Stimulated activated CD4-positive, alpha-beta T cell treated with anti-CD3 and anti-CD28 coated beads, Interleukin-4, amount 100 ng/mL, for 48 hours (primary cell): ENCODE data around the gene GRK5.
A peak's percentile ranks its signal among the peaks of the same experiment; 100 is the strongest.

Experiments
- DNase-seq, 2 donors: peaks; one replicate each; pipeline ENCODE4 v3.0.0-alpha.2; 2020; ENCODE audit warnings: low read depth in 2 of 2

GRK5 gene

DNA sequence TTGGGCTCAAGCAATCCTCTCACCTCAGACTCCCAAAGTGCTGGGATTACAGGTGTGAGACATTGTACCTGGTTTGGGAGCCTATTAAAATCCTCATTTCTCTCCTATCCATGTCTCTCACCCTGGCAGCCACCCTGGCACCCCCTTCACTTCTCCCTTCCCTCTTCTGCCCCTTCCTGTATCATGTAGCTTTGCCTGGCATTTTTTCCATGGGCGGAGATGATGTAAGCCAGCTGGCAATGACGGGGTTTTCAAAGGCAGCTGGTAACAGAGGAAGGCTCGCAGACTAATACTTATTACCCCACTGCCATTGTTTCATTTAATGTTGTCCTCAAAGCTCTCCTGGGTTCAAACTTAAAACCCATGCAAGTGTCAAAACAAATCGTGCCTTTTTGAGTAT, 273.3 kb downstream of the GRK5 start:
- DNase-seq: no peak

DNA sequence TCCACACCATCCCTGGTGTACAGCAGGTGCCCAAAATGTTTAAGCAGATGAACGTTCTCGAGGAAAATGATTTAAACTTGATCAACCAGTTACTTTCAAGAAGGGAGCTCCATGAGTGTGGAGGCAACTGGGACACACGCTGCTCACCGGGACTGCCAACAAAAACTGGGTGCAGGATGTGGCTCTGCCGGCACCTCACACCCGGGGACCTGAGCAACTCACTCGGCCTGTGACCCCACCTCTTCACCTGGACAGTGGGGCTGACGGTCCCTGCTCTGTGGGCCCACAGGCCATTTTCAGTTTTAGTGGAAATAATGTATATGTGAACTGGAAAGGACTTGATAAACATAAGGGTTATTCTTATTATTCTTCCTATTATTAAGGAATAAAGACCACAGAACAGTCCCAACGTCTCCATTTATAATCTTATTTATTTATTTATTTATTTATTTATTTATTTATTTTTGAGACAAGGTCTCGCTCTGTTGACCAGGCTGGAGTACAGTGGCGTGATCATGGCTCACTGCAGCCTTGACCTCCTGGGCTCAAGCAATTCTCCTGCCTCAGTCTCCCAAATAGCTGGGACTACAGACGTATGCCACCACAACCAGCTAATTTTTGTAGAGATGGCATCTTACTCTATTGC, 274.5 kb downstream of the GRK5 start:
- no peak for DNase-seq

DNA sequence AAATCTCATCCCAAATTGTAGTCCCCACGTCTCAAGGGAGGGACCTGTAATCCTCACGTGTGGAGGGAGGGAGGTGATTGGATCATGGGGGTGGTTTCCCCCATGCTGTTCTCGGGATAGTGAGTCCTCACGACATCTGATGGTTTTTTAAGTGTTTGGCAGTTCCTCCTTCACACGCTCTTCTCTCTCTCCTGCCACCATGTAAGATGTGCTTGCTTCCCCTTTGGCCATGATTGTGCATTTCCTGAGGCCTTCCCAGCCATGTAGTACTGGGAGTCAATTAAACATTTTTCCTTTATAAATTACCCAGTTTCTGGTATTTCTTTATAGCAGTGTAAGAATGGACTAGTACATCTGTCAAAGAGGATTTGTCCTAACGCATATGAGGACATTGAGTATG, 275.6 kb downstream of the GRK5 start:
- DNase-seq: no peak

DNA sequence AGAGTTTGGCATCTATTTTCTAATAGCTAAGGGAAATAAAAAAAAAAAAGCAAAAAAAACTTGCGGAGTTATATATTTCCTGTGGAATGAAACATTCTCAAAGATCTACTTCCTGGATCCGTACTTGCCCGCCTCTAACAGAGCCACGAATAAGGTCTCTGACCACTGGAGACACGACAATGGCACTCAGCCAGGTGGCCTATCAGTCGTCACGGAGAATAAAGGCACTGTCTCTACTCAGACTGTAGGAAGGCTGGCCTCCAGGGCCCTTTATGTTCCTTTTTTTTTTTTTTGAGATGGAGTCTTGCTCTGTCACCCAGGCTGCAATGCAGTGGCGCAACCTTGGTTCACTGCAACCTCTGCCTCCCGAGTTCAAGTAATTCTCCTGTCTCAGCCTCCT, 276.5 kb downstream of the GRK5 start:
- no peak for DNase-seq

DNA sequence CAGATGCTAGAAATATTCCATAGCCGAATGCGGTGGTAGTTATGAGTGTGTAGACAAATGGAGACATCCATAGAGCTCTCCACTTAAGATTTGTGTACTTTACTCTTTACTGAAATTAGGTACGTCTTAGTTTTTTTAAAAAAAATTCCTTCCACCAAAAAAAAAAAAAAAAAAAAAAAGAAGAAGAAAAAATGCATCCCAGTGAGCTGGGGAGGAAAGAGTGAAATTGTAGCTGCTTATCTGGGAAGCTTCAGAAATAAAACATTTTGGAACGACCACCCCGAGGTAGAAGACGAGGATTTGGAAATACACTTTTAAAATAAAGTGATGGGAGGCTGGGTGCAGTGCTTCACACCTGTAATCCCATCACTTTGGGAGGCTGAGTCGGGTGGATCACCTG, 281.3 kb downstream of the GRK5 start:
- DNase-seq: no peak

DNA sequence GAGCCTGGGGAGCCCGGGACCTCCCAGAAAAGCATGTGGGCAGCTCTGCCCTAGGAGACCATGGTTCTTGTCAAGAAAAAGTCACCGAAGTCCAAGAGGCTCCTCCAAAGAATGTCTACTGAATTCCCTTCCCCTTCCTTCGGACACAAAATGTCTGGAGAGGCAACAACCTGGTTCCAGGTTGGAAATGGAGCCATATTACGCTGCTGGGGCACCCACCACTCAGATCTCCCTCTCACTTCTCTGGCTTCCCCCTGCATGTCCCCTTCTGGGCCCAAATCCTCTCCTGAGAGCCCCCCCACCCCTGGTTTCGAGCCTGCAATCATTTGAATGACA, 282.6 kb downstream of the GRK5 start:
- DNase-seq: no peak

DNA sequence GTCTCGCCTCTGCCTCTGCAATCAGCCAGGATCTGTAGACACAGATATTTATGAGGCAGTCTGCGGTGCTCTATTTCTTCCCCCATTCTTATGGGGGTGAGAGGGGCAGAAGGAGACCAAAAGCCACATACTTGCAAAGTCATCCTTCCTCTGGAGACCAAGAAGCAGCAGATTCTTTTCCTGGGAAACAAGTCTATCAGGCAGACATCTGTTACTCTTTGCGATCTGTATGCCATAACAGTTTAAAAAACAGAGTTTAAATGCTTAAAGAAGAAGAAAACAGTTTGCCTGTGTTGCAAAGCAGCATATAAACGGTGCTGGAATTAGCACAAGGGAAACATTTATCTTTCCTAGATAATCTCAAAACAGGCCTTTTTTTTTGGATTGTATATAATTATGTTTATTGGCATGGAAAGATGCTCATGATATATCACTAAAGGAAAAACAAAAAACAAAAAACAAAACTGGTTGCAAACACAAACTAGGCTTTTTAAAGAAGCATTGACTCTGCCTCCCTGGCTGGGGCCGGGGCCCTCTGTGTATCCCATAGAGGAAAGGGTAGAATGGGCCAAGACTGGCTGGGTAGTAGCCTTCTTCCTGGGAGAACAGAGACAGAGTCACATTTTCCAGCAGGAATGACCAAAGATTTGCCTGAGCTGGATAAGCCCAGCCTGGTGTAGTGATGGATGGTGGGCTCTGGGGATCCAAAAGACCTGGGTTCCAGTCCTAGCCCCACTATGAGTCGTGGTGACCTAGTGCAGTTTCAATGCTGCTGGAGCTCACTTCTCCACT, 284.8 kb downstream of the GRK5 start:
- no peak for DNase-seq

DNA sequence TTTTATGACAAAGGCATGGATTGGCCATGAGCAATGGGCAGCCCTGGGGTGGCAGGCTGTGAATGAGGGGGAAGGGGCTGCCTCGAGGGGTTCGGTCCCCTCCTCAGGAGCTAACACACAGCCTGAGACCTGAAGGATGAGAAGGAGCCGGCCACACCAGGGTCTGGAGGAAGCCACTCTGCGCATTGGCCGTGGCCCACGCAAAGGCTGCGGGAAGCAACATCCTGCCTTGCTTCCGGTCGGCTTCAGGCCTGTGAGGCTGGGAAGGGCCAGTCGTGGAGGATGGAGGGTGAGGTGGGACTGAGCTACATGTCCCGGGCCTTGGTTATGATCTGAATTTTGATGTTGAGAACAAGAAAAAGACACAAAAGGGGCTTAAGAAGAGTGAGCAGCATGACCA, 285.8 kb downstream of the GRK5 start:
- DNase-seq: no peak

DNA sequence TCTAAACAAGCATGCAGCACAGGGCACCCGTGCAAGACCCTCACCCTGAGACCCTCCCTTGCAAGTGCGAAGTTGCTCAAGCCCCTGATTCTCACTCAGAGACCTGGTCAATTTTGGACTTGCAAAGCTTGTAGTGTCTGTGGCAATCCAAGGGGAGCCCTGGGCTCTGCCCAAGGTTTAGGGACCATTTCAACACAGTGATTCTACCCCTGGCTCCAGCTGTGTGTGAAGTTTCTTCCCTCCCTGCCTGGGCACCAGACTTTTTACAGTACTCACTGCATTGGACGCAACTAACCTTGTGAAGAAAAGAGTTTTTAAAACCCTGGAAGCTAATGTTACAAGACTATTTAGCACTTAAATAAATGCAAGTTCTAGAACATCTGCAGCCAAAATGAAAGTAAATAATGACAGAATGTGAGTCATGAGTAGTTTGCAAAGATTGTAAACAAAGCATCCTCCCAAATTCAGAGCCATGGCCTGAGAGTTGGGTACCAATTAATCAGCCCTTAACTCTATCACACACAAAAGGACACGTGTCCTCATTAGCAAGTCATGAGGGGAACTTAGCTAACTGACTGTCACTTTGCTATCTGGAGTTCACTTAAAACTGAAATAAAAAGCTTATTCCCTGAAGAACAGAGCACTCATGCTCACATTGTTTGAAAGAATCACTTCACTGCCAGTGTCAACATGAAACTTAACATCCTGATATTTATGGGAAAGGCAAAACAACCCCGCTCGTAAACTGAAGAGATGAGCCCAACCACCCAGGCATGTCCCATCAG, 287.1 kb downstream of the GRK5 start:
- DNase-seq: no peak

DNA sequence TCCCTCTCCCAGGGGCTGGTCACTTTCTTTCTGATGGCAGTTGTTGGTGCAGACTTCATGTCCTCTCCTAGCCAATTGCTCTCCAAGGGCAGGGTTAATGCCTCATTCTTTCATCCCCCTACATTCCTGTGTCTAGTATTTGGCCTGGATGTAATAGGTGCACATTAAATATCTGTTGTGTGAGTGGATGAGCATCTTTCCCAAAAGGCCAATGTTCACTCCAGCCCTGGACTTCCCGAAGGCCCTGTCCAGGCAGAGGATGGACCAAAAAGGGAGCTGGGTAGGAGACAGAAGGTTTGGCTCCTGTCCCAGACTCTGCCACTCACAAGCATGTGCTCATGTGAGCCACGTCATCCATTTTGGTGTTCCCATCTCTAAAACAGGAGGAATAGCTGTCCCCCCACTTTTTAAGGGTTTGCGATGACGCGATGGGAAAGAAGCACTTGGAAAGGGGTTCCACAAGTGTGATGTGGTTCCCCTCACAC, 287.7 kb downstream of the GRK5 start:
- DNase-seq: no peak

DNA sequence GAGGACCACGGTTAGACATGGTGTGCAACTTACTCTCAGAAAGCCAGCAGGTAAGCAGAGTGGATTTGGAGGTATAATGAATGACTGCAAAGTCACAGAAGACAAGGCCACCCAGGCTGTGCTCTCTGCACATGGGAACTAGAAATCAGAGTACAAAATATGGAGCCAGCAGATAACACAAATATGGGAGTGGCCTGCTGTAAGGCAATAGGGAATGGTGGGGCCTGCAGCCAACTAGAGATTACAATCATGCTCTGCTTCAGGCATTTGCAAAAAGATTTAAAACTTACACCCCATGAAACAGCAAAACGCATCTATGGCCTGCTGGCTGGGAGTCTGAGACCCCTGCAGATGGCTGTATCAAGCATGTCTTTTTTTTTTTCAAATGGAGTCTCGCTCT, 288.2 kb downstream of the GRK5 start:
- no peak for DNase-seq

DNA sequence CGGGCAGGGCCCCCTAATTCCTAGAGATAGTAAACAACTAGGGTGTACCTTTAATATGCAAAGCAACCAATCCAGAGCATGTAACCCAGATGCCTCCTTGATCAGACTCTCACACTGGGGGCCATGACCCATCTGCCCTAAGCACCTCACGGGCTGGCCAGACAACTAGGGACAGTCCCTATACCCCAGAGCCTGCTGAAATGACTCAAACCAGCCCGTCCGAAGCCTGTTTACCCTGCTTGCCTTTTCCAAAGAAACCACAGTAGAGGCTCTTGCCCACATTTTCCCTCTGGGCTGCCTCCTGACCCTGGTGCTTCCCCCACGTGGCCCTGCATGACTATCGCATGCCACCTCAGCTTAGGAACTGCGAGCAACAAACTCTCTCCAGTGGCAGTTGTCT, 288.9 kb downstream of the GRK5 start:
- DNase-seq: peak; percentile 49 to 70

DNA sequence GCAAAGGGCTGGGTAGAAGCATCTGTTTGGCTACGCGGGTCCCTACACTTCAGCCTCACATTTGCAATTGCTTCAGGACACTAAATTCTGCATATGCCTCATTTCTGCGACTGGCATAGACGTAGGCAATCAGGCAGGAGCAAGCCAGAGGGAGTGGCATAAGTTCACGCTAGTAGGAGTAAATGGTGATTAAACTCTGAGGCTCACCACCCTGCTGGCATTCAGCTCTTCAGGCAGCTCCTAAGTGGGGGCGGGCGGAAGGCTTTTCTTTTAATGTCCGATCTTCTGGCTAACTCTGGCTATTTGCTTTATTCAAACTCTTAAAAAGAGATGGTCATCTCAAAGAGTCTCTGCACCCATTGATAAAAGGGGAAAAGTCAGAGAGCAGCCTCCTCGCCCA, 289.9 kb downstream of the GRK5 start:
- DNase-seq: no peak

DNA sequence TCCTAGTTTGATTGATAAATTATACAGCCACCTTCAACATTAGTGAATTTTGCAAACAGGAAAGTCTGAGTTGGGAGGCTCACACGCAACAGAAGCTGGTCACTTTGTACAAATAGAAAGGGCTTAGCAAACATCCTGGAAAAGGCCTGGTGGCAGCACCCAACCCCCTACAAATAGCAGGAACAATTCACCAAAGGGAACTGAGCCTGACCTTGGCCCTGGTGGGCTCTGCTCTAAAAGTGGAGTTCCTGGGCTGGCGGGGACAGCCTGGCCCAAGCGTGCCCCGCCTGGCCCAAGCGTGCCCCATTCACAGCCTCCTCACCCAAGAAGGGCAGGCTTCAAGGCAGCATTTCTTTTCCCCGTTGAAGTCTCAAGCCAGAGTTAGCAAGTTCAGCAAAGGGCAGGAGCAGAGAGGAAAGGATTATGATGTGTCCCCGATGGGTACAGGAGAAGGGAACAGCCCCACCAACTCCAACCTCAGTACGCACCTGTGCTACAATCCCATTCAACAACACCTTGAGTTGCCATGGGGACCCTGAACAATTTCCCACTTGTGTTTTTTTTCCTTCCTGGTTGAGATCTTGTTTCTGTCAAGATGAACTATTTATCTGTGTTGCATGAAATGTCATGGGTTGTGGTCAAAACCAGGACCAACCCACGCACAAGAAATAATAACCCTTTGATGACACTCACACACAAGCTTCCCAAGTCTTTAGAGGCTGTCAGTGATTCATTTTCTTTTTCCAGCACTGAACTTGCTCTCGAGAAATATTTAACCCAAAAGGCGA, 291.7 kb downstream of the GRK5 start:
- DNase-seq: no peak

DNA sequence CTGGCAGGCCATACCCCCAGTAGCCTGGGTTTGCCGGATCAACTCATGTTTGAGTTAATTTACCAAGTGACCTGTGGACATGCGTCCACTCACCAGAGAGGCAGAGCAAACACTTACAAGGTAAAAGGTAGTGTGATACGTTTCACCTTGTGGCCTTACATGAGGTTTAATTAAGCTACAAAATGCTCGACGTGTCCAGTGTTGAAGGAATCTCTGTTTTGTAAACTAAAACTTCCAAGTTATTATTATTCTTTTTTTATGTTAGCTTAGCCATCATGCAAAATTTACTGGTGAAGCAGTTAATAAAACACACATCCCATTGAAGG, 292.3 kb downstream of the GRK5 start:
- DNase-seq: no peak

DNA sequence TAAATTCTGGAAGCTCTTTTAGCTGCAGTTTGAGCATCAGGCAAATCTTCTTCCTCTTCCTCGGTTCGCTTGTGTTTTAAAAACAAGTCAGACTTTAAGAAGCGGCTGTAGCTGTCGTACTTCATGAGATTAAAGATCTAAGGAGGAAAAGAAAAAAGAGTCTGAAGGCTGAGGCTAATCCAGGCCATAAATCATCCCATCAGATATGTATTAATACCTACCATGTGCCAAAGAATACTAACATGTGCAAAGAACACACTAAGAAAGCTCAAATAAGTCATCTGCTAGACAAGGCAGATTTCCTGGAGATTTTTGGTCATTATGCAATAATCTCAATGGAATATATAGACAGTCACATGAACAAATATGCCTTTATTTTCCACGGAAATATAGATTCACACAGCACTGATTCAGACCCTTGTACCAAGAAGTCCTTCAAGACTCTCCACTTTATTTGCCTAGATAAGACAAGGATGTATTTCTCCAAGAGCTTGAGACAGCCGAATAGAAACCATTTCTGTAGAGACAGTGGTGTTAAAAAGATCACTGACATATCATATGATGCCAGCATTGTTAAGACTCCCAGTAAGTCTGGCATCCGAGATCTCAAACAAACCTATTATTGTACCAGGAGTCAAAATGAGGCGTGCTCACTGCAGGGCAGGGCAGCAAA, 292.9 kb downstream of the GRK5 start:
- DNase-seq: no peak

DNA sequence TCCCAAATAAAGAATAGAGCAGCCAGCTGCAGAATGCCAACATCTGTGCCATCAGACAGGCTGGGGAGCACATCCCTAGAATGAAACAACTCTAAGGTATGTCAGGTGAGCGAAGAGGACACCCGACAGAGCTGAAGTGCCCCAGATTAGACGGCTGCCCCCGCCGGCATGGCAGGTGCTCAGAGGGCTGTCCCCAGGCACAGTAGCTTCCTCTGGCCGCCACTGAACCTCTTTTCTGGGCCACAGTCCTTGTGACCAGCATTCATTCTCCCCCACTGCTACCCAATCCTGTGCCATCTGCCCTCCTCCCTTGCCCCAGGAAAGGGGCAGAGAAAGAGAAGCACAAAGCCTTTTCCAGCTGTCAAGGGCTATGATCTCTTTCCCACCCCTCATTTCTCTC, 293.4 kb downstream of the GRK5 start:
- DNase-seq: no peak

DNA sequence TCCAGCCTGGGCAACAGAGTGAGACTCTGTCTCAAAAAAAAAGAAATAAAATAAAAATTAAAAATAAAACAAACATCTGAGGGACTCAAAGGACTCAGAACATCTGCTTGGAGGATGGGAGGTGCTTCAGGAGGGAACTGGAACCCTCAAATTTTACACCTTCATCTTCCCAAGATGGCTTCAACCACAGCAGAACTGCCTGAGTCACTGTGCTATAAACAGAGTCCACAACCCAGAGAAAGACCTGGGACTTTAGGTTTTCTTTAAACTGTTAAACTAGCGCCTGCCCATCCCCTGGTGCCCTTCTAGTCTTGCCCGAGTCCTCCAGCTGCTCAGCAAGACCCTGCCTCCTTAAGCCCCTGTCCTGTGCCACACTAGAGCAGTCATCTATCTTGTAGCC, 294.3 kb downstream of the GRK5 start:
- no peak for DNase-seq

DNA sequence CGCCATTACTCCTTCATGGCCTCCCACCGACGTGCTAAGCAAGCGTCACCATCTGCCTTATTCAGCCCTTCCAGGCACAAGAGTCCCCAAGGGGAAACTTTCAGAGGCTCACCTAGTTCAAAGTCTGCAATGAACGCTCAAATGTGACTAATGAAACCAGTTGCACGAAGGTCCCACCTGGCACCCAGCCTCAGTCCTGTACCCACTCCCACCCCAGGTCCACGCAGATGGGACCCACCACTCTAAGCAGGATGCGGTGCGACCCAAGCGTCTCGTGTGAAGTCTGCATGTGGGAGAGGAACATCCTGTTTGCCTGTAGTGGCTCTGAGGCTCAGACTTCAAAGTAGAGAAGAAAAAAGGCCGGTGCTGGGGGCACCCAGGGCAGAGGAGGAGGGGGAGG, 294.8 kb downstream of the GRK5 start:
- DNase-seq: peak; percentile 59 to 60

DNA sequence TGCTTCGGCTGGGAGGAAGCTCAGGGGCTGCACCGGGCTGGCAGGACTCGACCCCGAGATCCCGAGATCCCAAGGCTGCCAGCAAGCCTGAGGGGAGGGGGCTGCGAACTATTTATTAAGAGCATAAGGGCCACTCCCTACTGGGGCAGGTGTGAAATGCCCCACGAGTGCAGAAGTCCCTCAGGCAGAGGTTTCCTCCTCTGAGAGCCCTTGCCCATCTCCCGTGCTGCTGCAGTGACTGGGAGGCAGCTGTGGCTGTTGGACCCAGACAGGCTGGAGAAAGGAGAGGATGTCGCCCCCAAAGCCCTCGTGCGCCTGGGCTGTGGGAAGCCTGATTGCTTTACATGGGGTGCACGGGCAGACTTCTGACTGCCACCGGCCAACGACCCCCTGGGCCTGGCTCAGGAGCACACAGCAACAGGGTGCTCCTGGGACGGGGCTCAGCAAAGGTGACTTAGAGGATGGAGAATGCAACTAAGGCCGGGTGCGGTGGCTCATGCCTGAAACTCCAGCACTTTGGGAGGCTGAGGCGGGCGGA, 295.3 kb downstream of the GRK5 start:
- no peak for DNase-seq

DNA sequence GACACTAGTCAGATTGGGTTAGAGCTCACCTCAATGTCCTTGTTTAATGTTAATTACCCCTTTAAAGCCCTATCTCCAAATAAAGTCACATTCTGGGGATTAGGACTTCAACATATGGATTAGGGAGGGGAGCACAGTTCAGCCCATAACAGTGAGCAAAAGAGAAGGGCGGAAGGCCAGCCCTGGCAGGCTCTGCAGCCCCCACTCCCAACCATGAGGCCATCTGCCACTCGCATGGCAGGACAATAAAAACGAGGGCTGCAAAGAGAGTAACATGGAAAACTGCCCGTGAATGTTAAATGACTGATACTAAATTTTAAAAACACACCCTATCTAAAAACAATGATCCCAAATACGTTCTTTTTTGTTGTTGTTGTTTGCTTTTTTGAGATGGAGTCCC, 296.4 kb downstream of the GRK5 start:
- no peak for DNase-seq
